Skeletal muscle tissue (tissue), 4 donors: ENCODE data around the gene PHF21B. TPM values are rescaled to one million over a fixed set of nuclear protein-coding genes. Genes with fewer than 3 reads are reported as not detected.

Experiments used
- H3K27ac ChIP-seq: one replicate; pipeline ENCODE4 v1.7.0; 2013; ENCODE audit warnings: mild to moderate bottlenecking, low read depth, low read length, inconsistent platforms
- H3K27me3 ChIP-seq, 3 donors: one replicate each; pipeline ENCODE4 v1.7.0; 2013; ENCODE audit warnings: low read length in 3 of 3; ENCODE audit not compliant: control insufficient read depth in 3 of 3, insufficient read depth in 3 of 3
- H3K36me3 ChIP-seq, 3 donors: one replicate each; pipeline ENCODE4 v1.7.0; 2013; ENCODE audit warnings: low read length in 3 of 3; ENCODE audit not compliant: control insufficient read depth in 3 of 3, insufficient read depth in 3 of 3
- H3K4me1 ChIP-seq, 3 donors: one replicate each; pipeline ENCODE4 v1.7.0; 2013; ENCODE audit warnings: low read length in 3 of 3, mild to moderate bottlenecking in 3 of 3; ENCODE audit not compliant: control insufficient read depth in 3 of 3, insufficient read depth in 3 of 3
- H3K4me3 ChIP-seq, 3 donors: one replicate each; pipeline ENCODE4 v1.7.0; 2013; ENCODE audit warnings: low read length in 3 of 3
- H3K9ac ChIP-seq, 3 donors: one replicate each; pipeline ENCODE4 v1.7.0; 2013; ENCODE audit warnings: low read length in 3 of 3, mild to moderate bottlenecking in 3 of 3, moderate library complexity in 2 of 3, low read depth in 1 of 3
- H3K9me3 ChIP-seq, 3 donors: one replicate each; pipeline ENCODE4 v1.7.0; 2013; ENCODE audit warnings: low read length in 3 of 3; ENCODE audit not compliant: control insufficient read depth in 3 of 3
- total RNA-seq: library from RNA; depleted of rRNA; stranded (reverse); fragments of >200 nt; gene quantifications from one replicate; pipeline ENCODE4 v1.2.3, GENCODE V29; 2014
- donor health status: Osteomylitis.

The PHF21B gene
- total RNA-seq, 1 donor from 2014 or later: 1.0 TPM

GRCh38 chr22:44893731-44894080, 116.1 kb downstream of the PHF21B start:
- H3K9ac ChIP-seq: no peak overlapping the region
- no peaks in the 10 kb centered on the region for H3K4me1 ChIP-seq
- H3K4me3 ChIP-seq: no peak overlapping the region
- no peaks in the 10 kb centered on the region for H3K36me3 ChIP-seq
- H3K27ac ChIP-seq: no peak overlapping the region
- H3K27me3 ChIP-seq: peaks cover 0 to 11% (median 4%) of the 10 kb centered on the region in 3 donors
- no peaks in the 10 kb centered on the region for H3K9me3 ChIP-seq

GRCh38 chr22:44892803-44893730, 116.7 kb downstream of the PHF21B start:
- Histone ChIP-seq H3K36me3 (no peaks in the 10 kb centered on the region), H3K27me3 (peaks cover 0 to 13% (median 4%) of the 10 kb centered on the region in 3 donors), H3K9ac (no peak overlapping the region), H3K27ac (no peak overlapping the region), H3K4me1 (no peaks in the 10 kb centered on the region), H3K4me3 (no peak overlapping the region), H3K9me3 (no peaks in the 10 kb centered on the region)

GRCh38 chr22:44892243-44892642, 117.6 kb downstream of the PHF21B start:
- H3K9ac ChIP-seq: no peak overlapping the region
- no peaks in the 10 kb centered on the region for H3K4me1 ChIP-seq
- H3K27ac ChIP-seq: no peak overlapping the region
- no peaks in the 10 kb centered on the region for H3K9me3 ChIP-seq
- H3K27me3 ChIP-seq: peaks cover 0 to 13% (median 4%) of the 10 kb centered on the region in 3 donors
- no peak overlapping the region for H3K4me3 ChIP-seq
- H3K36me3 ChIP-seq: no peaks in the 10 kb centered on the region

GRCh38 chr22:44891791-44892190, 118.0 kb downstream of the PHF21B start:
- no peak overlapping the region for H3K4me3 ChIP-seq
- H3K27me3 ChIP-seq: peaks cover 0 to 13% (median 4%) of the 10 kb centered on the region in 3 donors
- no peaks in the 10 kb centered on the region for H3K4me1 ChIP-seq
- H3K9ac ChIP-seq: no peak overlapping the region
- no peaks in the 10 kb centered on the region for H3K9me3 ChIP-seq
- no peaks in the 10 kb centered on the region for H3K36me3 ChIP-seq
- H3K27ac ChIP-seq: no peak overlapping the region

GRCh38 chr22:44891293-44891747, 118.5 kb downstream of the PHF21B start:
- no peaks in the 10 kb centered on the region for H3K9me3 ChIP-seq

GRCh38 chr22:44890416-44891292, 119.2 kb downstream of the PHF21B start:
- Histone ChIP-seq H3K4me1 (no peaks in the 10 kb centered on the region), H3K27me3 (peaks cover 0 to 15% (median 4%) of the 10 kb centered on the region in 3 donors), H3K9ac (no peak overlapping the region), H3K27ac (no peak overlapping the region), H3K9me3 (no peaks in the 10 kb centered on the region), H3K4me3 (no peak overlapping the region), H3K36me3 (no peaks in the 10 kb centered on the region)

More at GRCh38 chr22:44891293-44891747, 118.5 kb downstream of the PHF21B start:
- Histone ChIP-seq H3K27ac (no peak overlapping the region), H3K36me3 (no peaks in the 10 kb centered on the region), H3K9ac (no peak overlapping the region), H3K27me3 (peaks cover 0 to 13% (median 4%) of the 10 kb centered on the region in 3 donors), H3K4me3 (no peak overlapping the region), H3K4me1 (no peaks in the 10 kb centered on the region)

- H3K36me3 ChIP-seq: no peaks in the 10 kb centered on the region
Measured at GRCh38 chr22:44889255-44889878, 120.4 kb downstream of the PHF21B start.

GRCh38 chr22:44888491-44889254, 121.1 kb downstream of the PHF21B start:
- Histone ChIP-seq H3K4me3 (no peak overlapping the region), H3K36me3 (no peaks in the 10 kb centered on the region)

More at GRCh38 chr22:44889255-44889878, 120.4 kb downstream of the PHF21B start:
- Histone ChIP-seq H3K4me3 (no peak overlapping the region), H3K27ac (no peak overlapping the region), H3K27me3 (peaks cover 0 to 13% (median 4%) of the 10 kb centered on the region in 3 donors), H3K9ac (no peak overlapping the region), H3K4me1 (no peaks in the 10 kb centered on the region), H3K9me3 (no peaks in the 10 kb centered on the region)

GRCh38 chr22:44887941-44888366, 121.9 kb downstream of the PHF21B start:
- H3K27me3 ChIP-seq: peaks cover 0 to 10% (median 0%) of the 10 kb centered on the region in 3 donors
- H3K9ac ChIP-seq: no peak overlapping the region
- no peaks in the 10 kb centered on the region for H3K9me3 ChIP-seq
- no peaks in the 10 kb centered on the region for H3K4me1 ChIP-seq
- no peak overlapping the region for H3K4me3 ChIP-seq
- H3K27ac ChIP-seq: no peak overlapping the region
- no peaks in the 10 kb centered on the region for H3K36me3 ChIP-seq

More at GRCh38 chr22:44888491-44889254, 121.1 kb downstream of the PHF21B start:
- no peaks in the 10 kb centered on the region for H3K4me1 ChIP-seq
- no peak overlapping the region for H3K9ac ChIP-seq
- peaks cover 0 to 13% (median 2%) of the 10 kb centered on the region in 3 donors for H3K27me3 ChIP-seq
- no peak overlapping the region for H3K27ac ChIP-seq
- no peaks in the 10 kb centered on the region for H3K9me3 ChIP-seq
